ENCODE measurements around the gene ZNF581. TPM values are rescaled to one million over a fixed set of nuclear protein-coding genes. Genes with fewer than 3 reads are reported as not detected.

ZNF581 gene
- total RNA-seq, 1 donor from 2014 or later: 30.0 TPM

GRCh38 chr19:55603581-55604292 lies 39.7 kb upstream of the ZNF581 start:
- peaks cover 34% of the 10 kb centered on the region for H3K79me2 ChIP-seq (ENCODE audit: insufficient read depth, low read length)
- peaks cover 14% of the 10 kb centered on the region for H3K4me1 ChIP-seq (ENCODE audit: insufficient read depth, low read length)
- Mint-ChIP-seq H3K36me3 (ENCODE audit: low read depth, unreplicated experiment) (peaks cover 9% of the 10 kb centered on the region), H3K4me1 (ENCODE audit: low read depth, unreplicated experiment) (peaks cover 16% of the 10 kb centered on the region), H3K9me3 (ENCODE audit: unreplicated experiment) (peaks cover 3% of the 10 kb centered on the region), H3K27me3 (ENCODE audit: low read depth, unreplicated experiment) (no peaks in the 10 kb centered on the region), H3K27ac (ENCODE audit: unreplicated experiment) (no peak overlapping the region), H3K4me3 (ENCODE audit: unreplicated experiment) (peak overlapping the region; percentile 69)
- H3K4me2 ChIP-seq (ENCODE audit: low read length): peak overlapping the region; percentile 99
- FAIRE-seq: no peak
- H2AFZ ChIP-seq (ENCODE audit: low read depth, low read length): no peak overlapping the region
- H3K36me3 ChIP-seq (ENCODE audit: insufficient read depth, low read length): no peaks in the 10 kb centered on the region
- no peak for TF ChIP-seq CTCF (IDR thresholded peaks at IDR 0.05; ENCODE audit: insufficient read depth, low read depth, low read length)
- TF ChIP-seq EZH2 (IDR thresholded peaks at IDR 0.05; ENCODE audit: insufficient read depth, low read length): no peak
- H4K20me1 ChIP-seq (ENCODE audit: insufficient read depth, low read length): peaks cover 22% of the 10 kb centered on the region
- no peak overlapping the region for H3K27ac ChIP-seq (ENCODE audit: low read depth, low read length)
- no peak overlapping the region for H3K9ac ChIP-seq (ENCODE audit: low read length)
- no peak overlapping the region for H3K4me3 ChIP-seq (ENCODE audit: insufficient read depth, low read depth, low read length)
- H3K9me3 ChIP-seq (ENCODE audit: insufficient read depth, low read depth, low read length): no peaks in the 10 kb centered on the region
- no peak for DNase-seq (ENCODE audit: low read depth)
- no peaks in the 10 kb centered on the region for H3K27me3 ChIP-seq (ENCODE audit: insufficient read depth, low read length)

GRCh38 chr19:55605207-55605636 lies 38.2 kb upstream of the ZNF581 start:
- peaks cover 15% of the 10 kb centered on the region for H3K4me1 Mint-ChIP-seq (ENCODE audit: low read depth, unreplicated experiment)
- DNase-seq (ENCODE audit: low read depth) (peak; percentile 86), FAIRE-seq (no peak)
- peaks cover 36% of the 10 kb centered on the region for H4K20me1 ChIP-seq (ENCODE audit: insufficient read depth, low read length)
- H3K36me3 Mint-ChIP-seq (ENCODE audit: low read depth, unreplicated experiment): peaks cover 21% of the 10 kb centered on the region
- peaks cover 2% of the 10 kb centered on the region for H3K9me3 Mint-ChIP-seq (ENCODE audit: unreplicated experiment)
- H3K4me1 ChIP-seq (ENCODE audit: insufficient read depth, low read length): peaks cover 14% of the 10 kb centered on the region
- H3K9me3 ChIP-seq (ENCODE audit: insufficient read depth, low read depth, low read length): no peaks in the 10 kb centered on the region
- peak overlapping the region; percentile 96 for H3K27ac Mint-ChIP-seq (ENCODE audit: unreplicated experiment)
- no peaks in the 10 kb centered on the region for H3K27me3 Mint-ChIP-seq (ENCODE audit: low read depth, unreplicated experiment)
- H3K27me3 ChIP-seq (ENCODE audit: insufficient read depth, low read length): no peaks in the 10 kb centered on the region
- TF ChIP-seq CTCF (IDR thresholded peaks at IDR 0.05; ENCODE audit: insufficient read depth, low read depth, low read length): no peak
- TF ChIP-seq EZH2 (IDR thresholded peaks at IDR 0.05; ENCODE audit: insufficient read depth, low read length): no peak
- peaks cover 6% of the 10 kb centered on the region for H3K36me3 ChIP-seq (ENCODE audit: insufficient read depth, low read length)
- peak overlapping the region; percentile 86 for H3K4me3 Mint-ChIP-seq (ENCODE audit: unreplicated experiment)
- H3K27ac ChIP-seq (ENCODE audit: low read depth, low read length): peak overlapping the region; percentile 73
- H3K79me2 ChIP-seq (ENCODE audit: insufficient read depth, low read length): peaks cover 49% of the 10 kb centered on the region
- peak overlapping the region; percentile 93 for H3K4me3 ChIP-seq (ENCODE audit: insufficient read depth, low read depth, low read length)
- peak overlapping the region; percentile 93 for H3K9ac ChIP-seq (ENCODE audit: low read length)
- H2AFZ ChIP-seq (ENCODE audit: low read depth, low read length): no peak overlapping the region
- peak overlapping the region; percentile 99 for H3K4me2 ChIP-seq (ENCODE audit: low read length)
